GM19467 (cell line): Measurements from ENCODE around the gene MFAP4.

Experiments
- ATAC-seq: cut with Tn5 transposase; IDR thresholded peaks from one replicate; pipeline ENCODE4 v1.9.1; 2021; ENCODE audit warnings: mild to moderate bottlenecking, moderate library complexity; ENCODE audit not compliant: unreplicated experiment

Gene MFAP4

GRCh38 chr17:19386974-19387920 is at the start of gene MFAP4:
Gene MFAP4, minus strand, starts transcription at chr17:19387190. Its CDS starts 35 bp downstream, at chr17:19387155.
- ATAC-seq, result no peak

GRCh38 chr17:19433727-19434340 is 46.8 kb upstream of the MFAP4 start:
- ATAC-seq, result no peak

GRCh38 chr17:19433255-19433654 is 46.3 kb upstream of the MFAP4 start:
- ATAC-seq, result no peak

GRCh38 chr17:19431691-19432090 is 44.7 kb upstream of the MFAP4 start:
- ATAC-seq, result no peak

- ATAC-seq, result no peak
Measured at GRCh38 chr17:19426631-19427030, 39.6 kb upstream of the MFAP4 start.

- ATAC-seq, result no peak
Measured at GRCh38 chr17:19424934-19425868, 38.2 kb upstream of the MFAP4 start.

- ATAC-seq, result no peak
Measured at GRCh38 chr17:19421926-19422325, 34.9 kb upstream of the MFAP4 start.

GRCh38 chr17:19421219-19421618 is 34.2 kb upstream of the MFAP4 start:
- no peak for ATAC-seq

- ATAC-seq, result no peak
Measured at GRCh38 chr17:19418251-19418992, 31.4 kb upstream of the MFAP4 start.

- ATAC-seq, result no peak
Measured at GRCh38 chr17:19417611-19418010, 30.6 kb upstream of the MFAP4 start.

GRCh38 chr17:19415806-19416775 is 29.1 kb upstream of the MFAP4 start:
- ATAC-seq, result no peak

- ATAC-seq, result no peak
Measured at GRCh38 chr17:19415311-19415710, 28.3 kb upstream of the MFAP4 start.

- no peak for ATAC-seq
Measured at GRCh38 chr17:19414396-19415280, 27.6 kb upstream of the MFAP4 start.

GRCh38 chr17:19413761-19414160 is 26.8 kb upstream of the MFAP4 start:
- no peak for ATAC-seq

- no peak for ATAC-seq
Measured at GRCh38 chr17:19412984-19413383, 26.0 kb upstream of the MFAP4 start.

- ATAC-seq, result no peak
Measured at GRCh38 chr17:19412510-19412909, 25.5 kb upstream of the MFAP4 start.

GRCh38 chr17:19411631-19412030 is 24.6 kb upstream of the MFAP4 start:
- no peak for ATAC-seq
